A549 treated with ZK216348 at 1 μM for 4 hours (cell line): ENCODE results near the gene CCT3. TPM values are rescaled to one million over a fixed set of nuclear protein-coding genes. Genes with fewer than 3 reads are reported as not detected.

ENCODE experiments used
- total RNA-seq: library from RNA; stranded (reverse); fragments of 200-300 nt; extraction: Qiagen RNA extraction; gene quantifications from 5 replicates; pipeline ENCODE4 v1.2.3, GENCODE V29; 2022; ENCODE audit warnings: low read depth

CCT3 gene
- 379 to 436 TPM (median 410 TPM) in 5 replicates for total RNA-seq

DNA sequence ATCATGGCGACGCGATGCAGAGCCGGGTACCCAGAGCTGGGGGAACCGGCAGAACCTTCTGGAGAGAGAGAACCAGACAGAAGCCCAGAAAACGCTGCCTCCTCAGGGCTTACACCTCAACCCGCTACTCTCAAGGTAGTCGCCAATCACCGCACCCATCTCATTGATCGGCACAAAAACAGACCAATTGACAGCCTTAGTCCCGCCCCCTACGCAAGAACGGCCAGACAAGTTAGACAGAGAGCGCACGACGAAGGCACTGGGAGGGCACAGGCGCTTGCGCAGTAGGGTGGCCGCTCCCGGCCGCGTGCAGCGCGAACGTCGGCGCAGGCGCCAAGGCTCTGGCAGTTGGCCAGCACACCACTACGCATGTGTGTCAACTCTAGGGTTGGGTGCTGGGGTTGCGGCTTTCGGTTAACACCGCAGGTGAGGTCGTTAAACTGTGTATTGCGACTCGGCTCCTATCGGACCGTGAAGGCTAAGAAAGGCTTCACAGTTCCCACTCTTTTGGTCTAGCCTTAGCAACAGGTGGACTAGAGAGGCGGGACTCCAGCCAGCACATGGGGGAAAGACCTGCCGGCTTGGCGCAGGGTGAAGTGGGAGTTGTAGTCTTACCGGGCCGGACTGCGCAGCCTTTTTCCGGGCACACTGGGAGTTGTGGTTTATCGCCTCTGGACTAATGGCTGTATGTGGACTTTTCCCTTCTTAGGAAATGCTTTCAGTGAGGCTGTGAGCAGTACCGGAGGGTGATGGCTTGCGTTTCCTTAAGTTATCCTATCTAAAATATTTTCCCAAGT is at the start of gene CCT3, which contains the start of gene TSACC:
TSS of gene CCT3 (minus strand) at position 113 of the 797 bp plus-strand sequence. CDS start at position 5, 108 bp downstream.
TSS of gene TSACC (plus strand) at position 347 of the 797 bp plus-strand sequence. CDS start 1,232 bp downstream, outside the sequence.

DNA sequence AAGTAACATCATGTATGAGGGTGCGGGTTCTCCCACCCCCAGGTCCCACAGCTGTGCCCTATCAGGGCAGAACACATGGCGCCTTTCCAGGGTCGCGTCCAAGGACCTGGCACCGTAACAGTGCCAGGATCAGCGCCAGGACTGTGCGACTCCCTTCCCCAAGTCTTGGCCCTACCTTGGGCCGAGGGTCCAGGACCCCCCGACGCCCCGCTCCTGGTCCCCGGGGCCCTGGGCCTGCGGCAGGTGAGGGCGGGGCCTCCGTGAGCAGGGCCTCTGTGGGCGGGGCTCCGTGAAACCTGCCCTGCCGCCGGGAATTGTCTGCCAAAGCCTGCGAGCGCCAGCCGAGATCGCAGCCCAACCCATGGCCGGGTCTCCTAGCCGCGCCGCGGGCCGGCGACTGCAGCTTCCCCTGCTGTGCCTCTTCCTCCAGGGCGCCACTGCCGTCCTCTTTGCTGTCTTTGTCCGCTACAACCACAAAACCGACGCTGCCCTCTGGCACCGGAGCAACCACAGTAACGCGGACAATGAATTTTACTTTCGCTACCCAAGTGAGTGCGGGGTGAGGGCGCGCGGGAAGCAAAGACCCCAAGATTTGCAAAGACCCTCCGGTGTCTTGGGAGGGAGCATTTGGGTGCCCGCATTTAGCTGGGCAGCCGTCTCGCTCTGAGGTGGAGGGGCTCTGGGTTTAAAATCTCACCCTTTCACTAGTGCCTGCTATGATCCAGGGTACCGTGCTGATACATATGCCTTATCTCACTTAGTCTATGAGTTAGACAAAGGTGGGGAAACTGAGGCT is 31.0 kb upstream of the CCT3 start, which contains the start of gene RHBG:
TSS of gene RHBG (plus strand) at position 323 of the 796 bp plus-strand sequence. CDS start at position 362, 39 bp downstream.

DNA sequence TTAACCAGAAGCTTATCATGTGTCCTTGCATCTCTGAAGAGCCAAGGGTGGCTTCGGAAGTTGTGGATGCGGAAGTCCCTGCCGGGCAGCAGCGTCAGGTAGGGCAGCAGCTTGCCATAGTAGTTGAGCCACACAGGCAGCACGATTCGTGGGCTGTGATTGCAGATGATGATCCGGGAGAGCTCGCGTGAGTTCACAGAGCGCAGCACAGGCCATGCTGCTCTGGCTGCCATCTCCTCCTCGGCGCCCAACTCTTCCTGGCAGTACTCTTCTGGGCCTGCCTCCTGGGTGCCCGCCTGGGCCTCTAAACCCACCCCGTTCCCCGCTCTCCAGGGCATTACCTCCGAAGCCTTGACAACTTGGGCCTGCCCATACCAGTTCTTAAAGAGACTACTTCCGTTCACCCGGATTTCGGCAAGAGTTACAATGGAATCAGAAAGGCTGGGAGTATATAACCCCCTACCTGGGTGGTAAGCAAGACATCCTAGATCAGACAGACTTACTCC is 39.2 kb downstream of the CCT3 start, which contains the start of gene VHLL:
TSS of gene VHLL (minus strand) at position 456 of the 506 bp plus-strand sequence. CDS start at position 338, 118 bp downstream.

GRCh38 chr1:156295391-156295947 is 42.6 kb downstream of the CCT3 start, which contains the start of gene GLMP:
Gene GLMP (minus strand): TSS chr1:156295679. CDS start chr1:156295645, 34 bp downstream.

GRCh38 chr1:156284112-156284511 is 54.0 kb downstream of the CCT3 start, which contains the start of gene TMEM79:
Gene TMEM79 (plus strand): TSS chr1:156284325. CDS start chr1:156285227, 902 bp downstream.

GRCh38 chr1:156282479-156283222 is 55.4 kb downstream of the CCT3 start, which contains the start of gene SMG5:
Gene SMG5 (minus strand): TSS chr1:156282825. CDS start chr1:156282680, 145 bp downstream.

Other genes with a start within 250 kb of the CCT3 start
- gene LMNA, start 223.6 kb downstream of the CCT3 start, total RNA-seq, result 487 to 742 TPM (median 732 TPM) in 5 replicates
- 0.26 to 0.46 TPM (median 0.42 TPM) in 5 replicates for gene SEMA4A, start 184.7 kb downstream of the CCT3 start, total RNA-seq
- 24.0 to 30.8 TPM (median 26.1 TPM) in 5 replicates for gene SLC25A44, start 144.2 kb downstream of the CCT3 start, total RNA-seq
- gene PMF1, start 125.3 kb downstream of the CCT3 start, total RNA-seq, result 54.8 to 62.6 TPM (median 56.8 TPM) in 5 replicates
- gene BGLAP, start 96.1 kb downstream of the CCT3 start, total RNA-seq, result 0.20 to 0.40 TPM (median 0.39 TPM) in 3 of 5 replicates, not detected in the others
- 2.9 to 5.5 TPM (median 3.4 TPM) in 5 replicates for gene PAQR6, start 90.2 kb downstream of the CCT3 start, total RNA-seq
- gene SMG5, start 55.5 kb downstream of the CCT3 start, total RNA-seq, result 32.3 to 54.5 TPM (median 47.9 TPM) in 5 replicates
- gene TMEM79, start 54.0 kb downstream of the CCT3 start, total RNA-seq, result 6.2 to 9.5 TPM (median 8.5 TPM) in 5 replicates
- 33.5 to 46.4 TPM (median 44.5 TPM) in 5 replicates for gene GLMP, start 42.6 kb downstream of the CCT3 start, total RNA-seq
- not detected in 5 replicates for gene VHLL, start 39.0 kb downstream of the CCT3 start, total RNA-seq
- 1.7 to 3.2 TPM (median 2.2 TPM) in 5 replicates for gene TSACC, start 234 bp upstream of the CCT3 start, total RNA-seq
- not detected in 5 replicates for gene RHBG, start 30.9 kb upstream of the CCT3 start, total RNA-seq
- 17.8 to 36.2 TPM (median 30.9 TPM) in 5 replicates for gene MEF2D, start 162.5 kb upstream of the CCT3 start, total RNA-seq
- 12.3 to 21.4 TPM (median 19.1 TPM) in 5 replicates for gene IQGAP3, start 234.3 kb upstream of the CCT3 start, total RNA-seq
- gene TTC24, start 241.4 kb upstream of the CCT3 start, total RNA-seq, result not detected in 5 replicates